ENCODE measurements around the gene LCE2C.
"Not testable (repeated sequence)": the region's sequence is repeated elsewhere in the genome, so short reads cannot be mapped to it uniquely, and the experiment has no call there.

Gene LCE2C
- total RNA-seq, result 0 reads per million in 2 experiments

- not testable (repeated sequence) for DNase-seq (ENCODE audit: low read depth)
Measured at GRCh38 chr1:152674983-152675382, at the start of gene LCE2C. Gene LCE2C, plus strand, starts transcription at chr1:152675279. Its CDS starts 737 bp downstream, at chr1:152676016.

GRCh38 chr1:152626744-152627143 lies 48.3 kb upstream of the LCE2C start:
- DNase-seq (ENCODE audit: low read depth), result no peak

- DNase-seq (ENCODE audit: low read depth), result no peak
Measured at GRCh38 chr1:152630596-152630995, 44.5 kb upstream of the LCE2C start.

GRCh38 chr1:152640351-152640750 lies 34.7 kb upstream of the LCE2C start:
- DNase-seq (ENCODE audit: low read depth), result no peak

GRCh38 chr1:152643945-152644344 lies 31.1 kb upstream of the LCE2C start:
- no peak for DNase-seq (ENCODE audit: low read depth)

GRCh38 chr1:152645146-152645545 lies 29.9 kb upstream of the LCE2C start:
- no peak for DNase-seq (ENCODE audit: low read depth)

GRCh38 chr1:152646656-152647055 lies 28.4 kb upstream of the LCE2C start:
- DNase-seq (ENCODE audit: low read depth), result no peak

- peak; percentile 14 for DNase-seq (ENCODE audit: low read depth)
Measured at GRCh38 chr1:152654110-152654509, 21.0 kb upstream of the LCE2C start.

GRCh38 chr1:152656459-152656858 lies 18.6 kb upstream of the LCE2C start:
- no peak for DNase-seq (ENCODE audit: low read depth)

GRCh38 chr1:152657677-152658076 lies 17.4 kb upstream of the LCE2C start:
- DNase-seq (ENCODE audit: low read depth), result no peak

- no peak for DNase-seq (ENCODE audit: low read depth)
Measured at GRCh38 chr1:152658649-152659048, 16.4 kb upstream of the LCE2C start.

GRCh38 chr1:152663098-152663497 lies 12.0 kb upstream of the LCE2C start, which contains the start of gene LCE2D:
Gene LCE2D, plus strand, starts transcription at chr1:152663380. Its CDS starts 726 bp downstream, at chr1:152664106.
- DNase-seq (ENCODE audit: low read depth), result no peak

- DNase-seq (ENCODE audit: low read depth), result not testable (repeated sequence)
Measured at GRCh38 chr1:152666171-152666570, 8.9 kb upstream of the LCE2C start.

GRCh38 chr1:152667648-152668047 lies 7.4 kb upstream of the LCE2C start:
- no peak for DNase-seq (ENCODE audit: low read depth)

GRCh38 chr1:152673016-152673415 lies 2.1 kb upstream of the LCE2C start:
- no peak for DNase-seq (ENCODE audit: low read depth)

GRCh38 chr1:152679459-152679858 lies 4.4 kb downstream of the LCE2C start:
- no peak for DNase-seq (ENCODE audit: low read depth)

GRCh38 chr1:152681616-152682015 lies 6.5 kb downstream of the LCE2C start:
- no peak for DNase-seq (ENCODE audit: low read depth)

GRCh38 chr1:152683846-152684245 lies 8.8 kb downstream of the LCE2C start:
- no peak for DNase-seq (ENCODE audit: low read depth)

- DNase-seq (ENCODE audit: low read depth), result not testable (repeated sequence)
Measured at GRCh38 chr1:152685823-152686222, 10.7 kb downstream of the LCE2C start, which contains the start of gene LCE2B. Gene LCE2B, plus strand, starts transcription at chr1:152686123. Its CDS starts 721 bp downstream, at chr1:152686844.

- DNase-seq (ENCODE audit: low read depth), result no peak
Measured at GRCh38 chr1:152697701-152698600, 22.9 kb downstream of the LCE2C start, which contains the start of gene LCE2A. Gene LCE2A, plus strand, starts transcription at chr1:152698345. Its CDS starts 557 bp downstream, at chr1:152698902.

- DNase-seq (ENCODE audit: low read depth), result no peak
Measured at GRCh38 chr1:152699746-152700145, 24.7 kb downstream of the LCE2C start.

GRCh38 chr1:152707860-152708259 lies 32.8 kb downstream of the LCE2C start, which contains the start of gene LCE4A:
Gene LCE4A, plus strand, starts transcription at chr1:152708160. Its CDS starts 916 bp downstream, at chr1:152709076.
- DNase-seq (ENCODE audit: low read depth), result no peak

- DNase-seq (ENCODE audit: low read depth), result no peak
Measured at GRCh38 chr1:152718238-152718637, 43.2 kb downstream of the LCE2C start.

All from T follicular helper cell (primary cell).